Mucosa of stomach (tissue), 1 donor: ENCODE results near the gene CCDC136.

ENCODE experiments used
- H3K27me3 ChIP-seq: one replicate; pipeline ENCODE4 v1.7.0; 2013; ENCODE audit warnings: mild to moderate bottlenecking, low read length; ENCODE audit not compliant: control insufficient read depth, insufficient read depth
- H3K36me3 ChIP-seq: one replicate; pipeline ENCODE4 v1.7.0; 2013; ENCODE audit warnings: low read length; ENCODE audit not compliant: control insufficient read depth, insufficient read depth
- H3K4me1 ChIP-seq: one replicate; pipeline ENCODE4 v1.7.0; 2013; ENCODE audit warnings: mild to moderate bottlenecking, low read length; ENCODE audit not compliant: control insufficient read depth, insufficient read depth
- H3K4me3 ChIP-seq: one replicate; pipeline ENCODE4 v1.7.0; 2013; ENCODE audit warnings: low read length
- H3K9ac ChIP-seq: one replicate; pipeline ENCODE4 v1.7.0; 2013; ENCODE audit warnings: mild to moderate bottlenecking, low read length, moderate library complexity
- H3K9me3 ChIP-seq: one replicate; pipeline ENCODE4 v1.7.0; 2013; ENCODE audit warnings: mild to moderate bottlenecking, low read length, moderate library complexity; ENCODE audit not compliant: control insufficient read depth
- donor health status: Pancreatic carcinoma.

CCDC136 gene

GRCh38 chr7:128830231-128831177 is 38.7 kb downstream of the CCDC136 start, which contains the start of gene FLNC:
TSS of gene FLNC (plus strand) at chr7:128830406. CDS start at chr7:128830638, 232 bp downstream.
- Histone ChIP-seq H3K4me1 (peaks cover 7% of the 10 kb centered on the region), H3K27me3 (peaks cover 51% of the 10 kb centered on the region), H3K4me3 (no peak within 1 kb of the TSS), H3K36me3 (no peaks in the 10 kb centered on the region), H3K9ac (peak within 1 kb of the TSS; percentile 28), H3K9me3 (no peaks in the 10 kb centered on the region)

- Histone ChIP-seq H3K27me3 (peaks cover 51% of the 10 kb centered on the region), H3K9me3 (no peaks in the 10 kb centered on the region), H3K9ac (peak overlapping the region; percentile 28), H3K4me1 (peaks cover 7% of the 10 kb centered on the region), H3K4me3 (no peak overlapping the region), H3K36me3 (no peaks in the 10 kb centered on the region)
These were observed 39.6 kb downstream of the CCDC136 start for GRCh38 chr7:128831178-128831993.

- peaks cover 51% of the 10 kb centered on the region for H3K27me3 ChIP-seq
- H3K4me1 ChIP-seq = peaks cover 7% of the 10 kb centered on the region
- H3K9ac ChIP-seq = peak overlapping the region; percentile 22
- no peaks in the 10 kb centered on the region for H3K36me3 ChIP-seq
- no peaks in the 10 kb centered on the region for H3K9me3 ChIP-seq
- H3K4me3 ChIP-seq = no peak overlapping the region
These were observed 40.5 kb downstream of the CCDC136 start for GRCh38 chr7:128831994-128832879.

GRCh38 chr7:128832880-128833147 is 41.0 kb downstream of the CCDC136 start:
- Histone ChIP-seq H3K9ac (peak overlapping the region; percentile 22), H3K4me1 (peaks cover 7% of the 10 kb centered on the region), H3K4me3 (no peak overlapping the region), H3K9me3 (no peaks in the 10 kb centered on the region), H3K27me3 (peaks cover 48% of the 10 kb centered on the region), H3K36me3 (no peaks in the 10 kb centered on the region)

- Histone ChIP-seq H3K27me3 (peaks cover 43% of the 10 kb centered on the region), H3K4me1 (peaks cover 7% of the 10 kb centered on the region), H3K9me3 (no peaks in the 10 kb centered on the region), H3K4me3 (no peak overlapping the region), H3K36me3 (no peaks in the 10 kb centered on the region), H3K9ac (peak overlapping the region; percentile 22)
These were observed 41.6 kb downstream of the CCDC136 start for GRCh38 chr7:128833148-128833945.

DNA sequence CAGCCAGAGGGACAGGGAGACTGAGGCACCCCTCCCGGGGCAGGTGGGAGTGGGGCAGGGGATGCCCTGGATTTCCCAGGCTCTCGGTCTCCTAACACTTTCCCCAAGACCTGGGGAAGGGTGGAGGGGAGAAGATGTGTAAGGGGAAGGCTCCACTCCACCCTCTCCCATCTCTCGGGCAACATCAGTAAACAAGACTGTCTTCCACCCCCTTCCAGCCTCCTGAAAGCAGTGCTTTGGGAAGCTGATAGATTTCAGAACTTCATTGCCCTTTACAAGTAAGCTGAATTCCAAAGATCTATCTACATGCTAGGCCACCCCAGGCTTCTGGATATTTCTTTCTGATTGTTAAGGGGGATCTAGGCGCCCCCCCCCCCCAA is 42.2 kb downstream of the CCDC136 start:
- no peak overlapping the region for H3K9ac ChIP-seq
- no peaks in the 10 kb centered on the region for H3K9me3 ChIP-seq
- H3K4me1 ChIP-seq = peaks cover 7% of the 10 kb centered on the region
- H3K27me3 ChIP-seq = peaks cover 39% of the 10 kb centered on the region
- H3K4me3 ChIP-seq = no peak overlapping the region
- no peaks in the 10 kb centered on the region for H3K36me3 ChIP-seq

DNA sequence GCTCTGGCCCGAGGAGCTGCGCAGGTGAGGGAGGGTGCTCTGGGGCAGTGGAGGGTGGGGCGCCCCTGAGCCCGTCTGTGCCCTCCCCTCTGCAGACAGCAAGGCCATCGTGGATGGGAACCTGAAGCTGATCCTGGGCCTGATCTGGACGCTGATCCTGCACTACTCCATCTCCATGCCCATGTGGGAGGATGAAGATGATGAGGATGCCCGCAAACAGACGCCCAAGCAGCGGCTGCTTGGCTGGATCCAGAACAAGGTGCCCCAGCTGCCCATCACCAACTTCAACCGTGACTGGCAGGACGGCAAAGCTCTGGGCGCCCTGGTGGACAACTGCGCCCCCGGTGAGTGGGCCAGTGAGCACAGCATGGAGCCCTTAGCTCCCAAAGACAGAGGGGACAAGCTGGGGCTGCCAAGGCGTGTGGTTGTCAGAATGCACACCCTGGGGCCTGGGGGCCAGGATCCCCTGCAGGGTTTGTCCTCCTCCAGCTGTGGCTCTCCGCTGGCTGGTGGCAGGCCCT is 43.5 kb downstream of the CCDC136 start:
- H3K4me1 ChIP-seq = peaks cover 4% of the 10 kb centered on the region
- H3K9ac ChIP-seq = no peak overlapping the region
- H3K36me3 ChIP-seq = no peaks in the 10 kb centered on the region
- H3K4me3 ChIP-seq = no peak overlapping the region
- H3K9me3 ChIP-seq = no peaks in the 10 kb centered on the region
- H3K27me3 ChIP-seq = peaks cover 30% of the 10 kb centered on the region

GRCh38 chr7:128835790-128836641 is 44.2 kb downstream of the CCDC136 start:
- Histone ChIP-seq H3K36me3 (no peaks in the 10 kb centered on the region), H3K9ac (no peak overlapping the region), H3K4me1 (peaks cover 6% of the 10 kb centered on the region), H3K27me3 (peaks cover 23% of the 10 kb centered on the region), H3K9me3 (no peaks in the 10 kb centered on the region), H3K4me3 (no peak overlapping the region)

DNA sequence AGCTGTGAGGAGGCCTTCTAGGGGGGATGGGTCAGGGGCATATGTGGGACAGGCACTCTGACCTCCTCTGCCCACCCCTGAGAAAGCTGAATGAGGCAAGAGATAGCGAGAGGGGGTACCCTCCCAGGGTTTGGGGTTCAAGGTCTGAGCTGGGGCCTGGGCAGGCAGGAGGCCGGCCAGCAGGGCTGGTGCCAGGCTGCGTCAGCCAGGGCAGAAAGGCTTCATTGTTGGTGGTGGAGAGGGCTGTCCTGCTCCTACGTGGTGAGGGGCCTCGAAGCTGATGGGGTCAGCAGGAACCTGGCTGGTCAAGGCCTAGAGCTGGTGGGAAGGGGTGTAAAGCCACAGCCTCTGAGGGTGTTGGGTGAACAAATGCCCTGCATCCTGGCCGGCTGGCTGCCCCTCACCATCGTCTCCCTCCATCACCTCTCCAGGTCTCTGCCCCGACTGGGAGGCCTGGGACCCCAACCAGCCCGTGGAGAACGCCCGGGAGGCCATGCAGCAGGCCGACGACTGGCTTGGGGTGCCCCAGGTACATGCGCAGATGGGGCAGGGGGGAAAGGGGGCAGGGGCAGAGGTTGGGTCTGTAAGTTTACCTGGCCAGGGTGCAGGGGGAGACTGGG is 45.1 kb downstream of the CCDC136 start:
- peaks cover 15% of the 10 kb centered on the region for H3K27me3 ChIP-seq
- H3K36me3 ChIP-seq = no peaks in the 10 kb centered on the region
- H3K9ac ChIP-seq = no peak overlapping the region
- H3K4me3 ChIP-seq = no peak overlapping the region
- no peaks in the 10 kb centered on the region for H3K9me3 ChIP-seq
- H3K4me1 ChIP-seq = peaks cover 6% of the 10 kb centered on the region

- Histone ChIP-seq H3K9ac (no peak overlapping the region), H3K9me3 (no peaks in the 10 kb centered on the region), H3K4me3 (no peak overlapping the region), H3K27me3 (peaks cover 9% of the 10 kb centered on the region), H3K4me1 (peaks cover 6% of the 10 kb centered on the region), H3K36me3 (no peaks in the 10 kb centered on the region)
These were observed 45.8 kb downstream of the CCDC136 start for GRCh38 chr7:128837521-128837921.
